ENCODE data around the gene CLSTN1. TPM values are rescaled to one million over a fixed set of nuclear protein-coding genes. Genes with fewer than 3 reads are reported as not detected.
A peak's percentile ranks its signal among the peaks of the same experiment; 100 is the strongest.

The CLSTN1 gene
- total RNA-seq, 1 donor from 2014 or later: 181 TPM

GRCh38 chr1:9737671-9738070 lies 86.1 kb downstream of the CLSTN1 start:
- Histone ChIP-seq H3K4me2 (ENCODE audit: low read length) (no peak overlapping the region), H3K27me3 (ENCODE audit: insufficient read depth, low read length) (no peaks in the 10 kb centered on the region), H3K36me3 (ENCODE audit: insufficient read depth, low read length) (peaks cover 42% of the 10 kb centered on the region), H3K4me3 (ENCODE audit: insufficient read depth, low read depth, low read length) (no peak overlapping the region), H4K20me1 (ENCODE audit: insufficient read depth, low read length) (no peaks in the 10 kb centered on the region), H3K79me2 (ENCODE audit: insufficient read depth, low read length) (no peaks in the 10 kb centered on the region), H3K9ac (ENCODE audit: low read length) (no peak overlapping the region), H3K4me1 (ENCODE audit: insufficient read depth, low read length) (no peaks in the 10 kb centered on the region), H3K9me3 (ENCODE audit: insufficient read depth, low read depth, low read length) (no peaks in the 10 kb centered on the region), H2AFZ (ENCODE audit: low read depth, low read length) (no peak overlapping the region), H3K27ac (ENCODE audit: low read depth, low read length) (no peak overlapping the region)
- H3K4me3 Mint-ChIP-seq (ENCODE audit: unreplicated experiment): no peak overlapping the region
- H3K27me3 Mint-ChIP-seq (ENCODE audit: low read depth, unreplicated experiment): no peaks in the 10 kb centered on the region
- peaks cover 6% of the 10 kb centered on the region for H3K4me1 Mint-ChIP-seq (ENCODE audit: low read depth, unreplicated experiment)
- H3K27ac Mint-ChIP-seq (ENCODE audit: unreplicated experiment): no peak overlapping the region
- H3K36me3 Mint-ChIP-seq (ENCODE audit: low read depth, unreplicated experiment): peaks cover 44% of the 10 kb centered on the region
- no peak for DNase-seq (ENCODE audit: low read depth)
- TF ChIP-seq EZH2 (IDR thresholded peaks at IDR 0.05; ENCODE audit: insufficient read depth, low read length): no peak
- TF ChIP-seq, protein P1, sequence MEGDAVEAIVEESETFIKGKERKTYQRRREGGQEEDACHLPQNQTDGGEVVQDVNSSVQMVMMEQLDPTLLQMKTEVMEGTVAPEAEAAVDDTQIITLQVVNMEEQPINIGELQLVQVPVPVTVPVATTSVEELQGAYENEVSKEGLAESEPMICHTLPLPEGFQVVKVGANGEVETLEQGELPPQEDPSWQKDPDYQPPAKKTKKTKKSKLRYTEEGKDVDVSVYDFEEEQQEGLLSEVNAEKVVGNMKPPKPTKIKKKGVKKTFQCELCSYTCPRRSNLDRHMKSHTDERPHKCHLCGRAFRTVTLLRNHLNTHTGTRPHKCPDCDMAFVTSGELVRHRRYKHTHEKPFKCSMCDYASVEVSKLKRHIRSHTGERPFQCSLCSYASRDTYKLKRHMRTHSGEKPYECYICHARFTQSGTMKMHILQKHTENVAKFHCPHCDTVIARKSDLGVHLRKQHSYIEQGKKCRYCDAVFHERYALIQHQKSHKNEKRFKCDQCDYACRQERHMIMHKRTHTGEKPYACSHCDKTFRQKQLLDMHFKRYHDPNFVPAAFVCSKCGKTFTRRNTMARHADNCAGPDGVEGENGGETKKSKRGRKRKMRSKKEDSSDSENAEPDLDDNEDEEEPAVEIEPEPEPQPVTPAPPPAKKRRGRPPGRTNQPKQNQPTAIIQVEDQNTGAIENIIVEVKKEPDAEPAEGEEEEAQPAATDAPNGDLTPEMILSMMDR (IDR thresholded peaks at IDR 0.05; ENCODE audit: insufficient read depth, low read depth, low read length): no peak
- H3K9me3 Mint-ChIP-seq (ENCODE audit: unreplicated experiment): no peaks in the 10 kb centered on the region
- FAIRE-seq: no peak

GRCh38 chr1:9737057-9737456 lies 86.7 kb downstream of the CLSTN1 start:
- no peak overlapping the region for H2AFZ ChIP-seq (ENCODE audit: low read depth, low read length)
- Mint-ChIP-seq H3K36me3 (ENCODE audit: low read depth, unreplicated experiment) (peaks cover 47% of the 10 kb centered on the region), H3K4me1 (ENCODE audit: low read depth, unreplicated experiment) (peaks cover 10% of the 10 kb centered on the region), H3K9me3 (ENCODE audit: unreplicated experiment) (no peaks in the 10 kb centered on the region), H3K4me3 (ENCODE audit: unreplicated experiment) (peak overlapping the region; percentile 5), H3K27ac (ENCODE audit: unreplicated experiment) (peak overlapping the region; percentile 47), H3K27me3 (ENCODE audit: low read depth, unreplicated experiment) (no peaks in the 10 kb centered on the region)
- H3K4me1 ChIP-seq (ENCODE audit: insufficient read depth, low read length): no peaks in the 10 kb centered on the region
- H3K9me3 ChIP-seq (ENCODE audit: insufficient read depth, low read depth, low read length): no peaks in the 10 kb centered on the region
- H3K79me2 ChIP-seq (ENCODE audit: insufficient read depth, low read length): no peaks in the 10 kb centered on the region
- H3K27ac ChIP-seq (ENCODE audit: low read depth, low read length): no peak overlapping the region
- no peak for DNase-seq (ENCODE audit: low read depth)
- H3K4me3 ChIP-seq (ENCODE audit: insufficient read depth, low read depth, low read length): no peak overlapping the region
- H3K27me3 ChIP-seq (ENCODE audit: insufficient read depth, low read length): no peaks in the 10 kb centered on the region
- no peak overlapping the region for H3K4me2 ChIP-seq (ENCODE audit: low read length)
- FAIRE-seq: no peak
- H4K20me1 ChIP-seq (ENCODE audit: insufficient read depth, low read length): no peaks in the 10 kb centered on the region
- TF ChIP-seq EZH2 (IDR thresholded peaks at IDR 0.05; ENCODE audit: insufficient read depth, low read length): no peak
- TF ChIP-seq, protein P1 (IDR thresholded peaks at IDR 0.05; ENCODE audit: insufficient read depth, low read depth, low read length): no peak
- no peak overlapping the region for H3K9ac ChIP-seq (ENCODE audit: low read length)
- H3K36me3 ChIP-seq (ENCODE audit: insufficient read depth, low read length): peaks cover 39% of the 10 kb centered on the region

GRCh38 chr1:9736241-9736640 lies 87.5 kb downstream of the CLSTN1 start:
- FAIRE-seq: no peak
- DNase-seq (ENCODE audit: low read depth): no peak
- H3K79me2 ChIP-seq (ENCODE audit: insufficient read depth, low read length): no peaks in the 10 kb centered on the region
- H3K27ac Mint-ChIP-seq (ENCODE audit: unreplicated experiment): no peak overlapping the region
- no peak overlapping the region for H3K27ac ChIP-seq (ENCODE audit: low read depth, low read length)
- no peaks in the 10 kb centered on the region for H3K4me1 ChIP-seq (ENCODE audit: insufficient read depth, low read length)
- H4K20me1 ChIP-seq (ENCODE audit: insufficient read depth, low read length): peaks cover 4% of the 10 kb centered on the region
- H3K9ac ChIP-seq (ENCODE audit: low read length): no peak overlapping the region
- H3K27me3 ChIP-seq (ENCODE audit: insufficient read depth, low read length): no peaks in the 10 kb centered on the region
- H3K9me3 ChIP-seq (ENCODE audit: insufficient read depth, low read depth, low read length): no peaks in the 10 kb centered on the region
- peaks cover 50% of the 10 kb centered on the region for H3K36me3 Mint-ChIP-seq (ENCODE audit: low read depth, unreplicated experiment)
- peaks cover 10% of the 10 kb centered on the region for H3K4me1 Mint-ChIP-seq (ENCODE audit: low read depth, unreplicated experiment)
- no peaks in the 10 kb centered on the region for H3K27me3 Mint-ChIP-seq (ENCODE audit: low read depth, unreplicated experiment)
- H3K4me2 ChIP-seq (ENCODE audit: low read length): no peak overlapping the region
- TF ChIP-seq, protein P1 (IDR thresholded peaks at IDR 0.05; ENCODE audit: insufficient read depth, low read depth, low read length): no peak
- TF ChIP-seq EZH2 (IDR thresholded peaks at IDR 0.05; ENCODE audit: insufficient read depth, low read length): no peak
- no peak overlapping the region for H3K4me3 Mint-ChIP-seq (ENCODE audit: unreplicated experiment)
- no peak overlapping the region for H2AFZ ChIP-seq (ENCODE audit: low read depth, low read length)
- H3K4me3 ChIP-seq (ENCODE audit: insufficient read depth, low read depth, low read length): no peak overlapping the region
- H3K36me3 ChIP-seq (ENCODE audit: insufficient read depth, low read length): peaks cover 35% of the 10 kb centered on the region
- H3K9me3 Mint-ChIP-seq (ENCODE audit: unreplicated experiment): no peaks in the 10 kb centered on the region

Measured in astrocyte (in vitro differentiated cells and primary cell).